ENCODE results near the gene CYTH3. TPM values are rescaled to one million over a fixed set of nuclear protein-coding genes. Genes with fewer than 3 reads are reported as not detected.
"Not testable (repeated sequence)": the region's sequence is repeated elsewhere in the genome, so short reads cannot be mapped to it uniquely, and the experiment has no call there.

Gene CYTH3
- polyA plus RNA-seq, 4 donors, result 32.9 to 47.1 (median 38.6) TPM

GRCh38 chr7:6235029-6235871 is 37.2 kb downstream of the CYTH3 start:
- no peak for DNase-seq (ENCODE audit: low read depth in 4 of 4, low spot score in 3 of 4)

- no peak for DNase-seq (ENCODE audit: low read depth in 4 of 4, low spot score in 3 of 4)
These were observed 38.0 kb downstream of the CYTH3 start for GRCh38 chr7:6234384-6234783.

- no peak for DNase-seq (ENCODE audit: low read depth in 4 of 4, low spot score in 3 of 4)
These were observed 39.9 kb downstream of the CYTH3 start for GRCh38 chr7:6232534-6232933.

- no peak for DNase-seq (ENCODE audit: low read depth in 4 of 4, low spot score in 3 of 4)
These were observed 40.3 kb downstream of the CYTH3 start for GRCh38 chr7:6232116-6232515.

- no peak for DNase-seq (ENCODE audit: low read depth in 4 of 4, low spot score in 3 of 4)
These were observed 41.2 kb downstream of the CYTH3 start for GRCh38 chr7:6231184-6231583.

GRCh38 chr7:6229284-6229683 is 43.1 kb downstream of the CYTH3 start:
- DNase-seq (ENCODE audit: low read depth in 4 of 4, low spot score in 3 of 4), result not testable (repeated sequence)

- DNase-seq (ENCODE audit: low read depth in 4 of 4, low spot score in 3 of 4), result peak; percentile 70 to 82 (median 72)
These were observed 43.8 kb downstream of the CYTH3 start for GRCh38 chr7:6228361-6229229.

- DNase-seq (ENCODE audit: low read depth in 4 of 4, low spot score in 3 of 4), result no peak
These were observed 45.1 kb downstream of the CYTH3 start for GRCh38 chr7:6227294-6227846.

- DNase-seq (ENCODE audit: low read depth in 4 of 4, low spot score in 3 of 4), result no peak
These were observed 46.1 kb downstream of the CYTH3 start for GRCh38 chr7:6226194-6226799.

- not testable (repeated sequence) for DNase-seq (ENCODE audit: low read depth in 4 of 4, low spot score in 3 of 4)
These were observed 49.0 kb downstream of the CYTH3 start for GRCh38 chr7:6223411-6223810.

GRCh38 chr7:6223010-6223409 is 49.4 kb downstream of the CYTH3 start:
- DNase-seq (ENCODE audit: low read depth in 4 of 4, low spot score in 3 of 4), result not testable (repeated sequence)

GRCh38 chr7:6221340-6222319 is 50.8 kb downstream of the CYTH3 start:
- no peak for DNase-seq (ENCODE audit: low read depth in 4 of 4, low spot score in 3 of 4)

GRCh38 chr7:6218329-6218728 is 54.1 kb downstream of the CYTH3 start:
- no peak for DNase-seq (ENCODE audit: low read depth in 4 of 4, low spot score in 3 of 4)

GRCh38 chr7:6212008-6212407 is 60.4 kb downstream of the CYTH3 start:
- DNase-seq (ENCODE audit: low read depth in 4 of 4, low spot score in 3 of 4), result no peak

GRCh38 chr7:6210621-6211372 is 61.6 kb downstream of the CYTH3 start:
- no peak for DNase-seq (ENCODE audit: low read depth in 4 of 4, low spot score in 3 of 4)

- DNase-seq (ENCODE audit: low read depth in 4 of 4, low spot score in 3 of 4), result no peak
These were observed 63.1 kb downstream of the CYTH3 start for GRCh38 chr7:6209340-6209739.

GRCh38 chr7:6208573-6209328 is 63.7 kb downstream of the CYTH3 start:
- no peak for DNase-seq (ENCODE audit: low read depth in 4 of 4, low spot score in 3 of 4)

GRCh38 chr7:6205971-6206660 is 66.3 kb downstream of the CYTH3 start:
- DNase-seq (ENCODE audit: low read depth in 4 of 4, low spot score in 3 of 4), result no peak

Measured in left renal pelvis (tissue), 4 donors.